HG03457 (cell line): ENCODE measurements around the gene PGC.

Source experiments
- ATAC-seq: cut with Tn5 transposase; IDR thresholded peaks from one replicate; pipeline ENCODE4 v1.9.1; 2021; ENCODE audit warnings: moderate number of reproducible peaks; ENCODE audit not compliant: unreplicated experiment

Gene PGC

DNA sequence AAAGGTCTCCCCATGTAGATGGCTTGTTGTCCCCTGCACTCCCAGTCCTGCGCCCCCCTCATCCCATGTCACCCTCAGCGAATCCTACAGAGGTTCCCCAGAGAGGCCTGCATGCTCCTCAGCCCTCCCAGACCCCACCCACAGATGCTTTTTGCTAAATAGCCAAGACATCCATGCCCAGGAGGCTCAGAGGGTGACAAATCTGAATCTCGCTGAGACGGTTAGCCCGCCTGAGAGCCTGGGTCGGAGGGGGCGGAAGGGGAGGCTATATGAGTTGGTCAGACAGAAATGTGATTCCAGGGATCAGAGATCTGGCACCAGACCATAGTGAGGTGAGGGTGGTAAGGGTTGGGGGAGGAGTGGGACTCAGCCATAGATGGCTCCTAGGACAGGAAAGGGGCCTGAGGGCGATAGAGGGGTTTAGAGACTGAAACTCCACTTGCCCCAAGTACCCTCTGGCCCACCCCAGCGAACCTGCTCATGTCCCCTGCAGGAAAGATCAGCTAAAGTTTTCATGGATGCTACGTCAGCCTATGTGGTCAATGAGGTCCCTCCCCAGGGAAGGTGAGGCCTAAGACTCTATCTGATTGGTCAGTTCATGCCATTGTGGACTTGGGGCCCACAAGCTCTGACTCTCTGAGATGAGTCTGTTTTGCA is 45.0 kb downstream of the PGC start:
- ATAC-seq = no peak

GRCh38 chr6:41700463-41701347 is 46.5 kb downstream of the PGC start:
- ATAC-seq = no peak

DNA sequence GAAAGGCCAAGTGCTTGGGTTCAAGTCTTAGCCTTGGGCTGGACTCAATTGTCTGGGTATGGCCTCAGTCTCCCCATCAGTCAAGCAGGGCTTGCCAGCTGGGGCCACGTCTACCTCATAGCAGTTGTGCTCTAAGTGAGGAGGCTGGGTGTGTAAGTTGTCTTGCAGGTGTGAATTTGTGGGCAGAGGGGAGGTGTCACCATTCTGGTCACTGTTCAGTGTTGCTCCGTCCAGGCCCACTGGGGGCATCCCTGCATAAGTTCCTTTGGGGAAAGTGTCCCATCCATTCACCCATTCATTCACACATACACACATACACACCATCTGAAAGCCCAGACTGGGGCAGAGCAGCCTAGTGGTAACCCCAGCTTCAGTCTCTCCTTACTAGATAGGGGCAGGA is 48.1 kb downstream of the PGC start:
- no peak for ATAC-seq

DNA sequence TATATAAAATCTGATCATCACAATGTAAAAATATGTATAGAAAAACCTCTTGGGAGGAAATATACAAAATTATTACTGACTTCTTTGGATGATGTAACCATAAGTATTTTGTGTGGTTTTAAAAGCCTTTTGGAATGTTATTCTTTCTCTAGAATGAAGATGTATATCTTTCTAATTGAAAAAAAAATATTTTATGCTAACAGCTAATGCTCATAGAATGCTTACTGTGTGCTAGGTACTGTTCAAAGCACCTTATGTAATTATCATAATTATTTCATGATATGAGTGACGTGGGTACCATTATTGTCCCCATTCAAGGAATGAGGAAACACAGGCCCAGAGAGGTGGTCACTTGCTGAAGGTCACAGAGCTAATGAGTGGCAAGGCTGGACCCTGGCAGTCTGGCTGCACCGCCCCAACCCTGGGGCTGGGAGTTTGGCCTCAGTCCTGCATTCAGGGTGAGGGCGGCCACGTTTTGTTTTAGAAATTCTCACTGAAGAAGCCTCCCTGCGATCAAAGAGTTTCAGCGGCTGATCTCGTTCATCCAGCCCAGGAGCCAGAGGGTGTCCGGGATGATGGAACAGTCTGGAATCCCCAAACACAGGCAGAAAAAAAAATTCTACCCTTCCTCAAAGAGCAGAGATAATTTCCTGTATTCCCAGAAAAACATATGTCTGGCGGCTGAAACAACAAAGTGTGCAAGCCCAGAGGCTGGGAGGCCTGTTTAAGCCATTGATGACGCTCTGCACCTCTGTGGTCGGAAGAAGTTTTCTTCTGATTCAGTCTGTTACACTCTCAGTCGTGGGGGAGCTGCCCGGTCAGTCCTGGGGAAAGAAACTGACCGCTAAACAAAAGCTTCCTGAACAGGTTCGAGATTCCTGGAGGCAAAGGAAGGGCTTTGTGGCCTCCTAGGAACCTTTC is 49.1 kb downstream of the PGC start:
- no peak for ATAC-seq

DNA sequence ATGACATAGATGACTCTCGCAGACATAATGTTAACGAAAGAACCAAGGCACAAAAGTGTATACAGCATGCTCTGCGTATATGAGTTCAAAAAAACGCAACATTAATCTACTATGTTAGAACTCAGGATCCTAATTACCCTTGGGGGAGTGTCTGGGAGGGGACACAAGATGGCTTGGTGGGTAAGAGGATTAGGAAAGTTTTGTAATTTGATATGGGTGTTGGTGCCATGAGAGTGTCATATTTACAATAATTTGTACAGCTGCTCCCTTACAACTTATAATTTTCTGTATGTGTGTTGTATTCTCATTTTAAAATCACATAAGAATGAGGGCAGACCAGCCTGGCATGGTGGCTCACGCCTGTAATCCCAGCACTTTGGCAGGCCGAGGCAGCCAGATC is 50.4 kb downstream of the PGC start:
- no peak for ATAC-seq

- no peak for ATAC-seq
These were observed 51.4 kb downstream of the PGC start for GRCh38 chr6:41695825-41696224.

GRCh38 chr6:41694815-41695526 is 52.2 kb downstream of the PGC start:
- ATAC-seq = no peak

DNA sequence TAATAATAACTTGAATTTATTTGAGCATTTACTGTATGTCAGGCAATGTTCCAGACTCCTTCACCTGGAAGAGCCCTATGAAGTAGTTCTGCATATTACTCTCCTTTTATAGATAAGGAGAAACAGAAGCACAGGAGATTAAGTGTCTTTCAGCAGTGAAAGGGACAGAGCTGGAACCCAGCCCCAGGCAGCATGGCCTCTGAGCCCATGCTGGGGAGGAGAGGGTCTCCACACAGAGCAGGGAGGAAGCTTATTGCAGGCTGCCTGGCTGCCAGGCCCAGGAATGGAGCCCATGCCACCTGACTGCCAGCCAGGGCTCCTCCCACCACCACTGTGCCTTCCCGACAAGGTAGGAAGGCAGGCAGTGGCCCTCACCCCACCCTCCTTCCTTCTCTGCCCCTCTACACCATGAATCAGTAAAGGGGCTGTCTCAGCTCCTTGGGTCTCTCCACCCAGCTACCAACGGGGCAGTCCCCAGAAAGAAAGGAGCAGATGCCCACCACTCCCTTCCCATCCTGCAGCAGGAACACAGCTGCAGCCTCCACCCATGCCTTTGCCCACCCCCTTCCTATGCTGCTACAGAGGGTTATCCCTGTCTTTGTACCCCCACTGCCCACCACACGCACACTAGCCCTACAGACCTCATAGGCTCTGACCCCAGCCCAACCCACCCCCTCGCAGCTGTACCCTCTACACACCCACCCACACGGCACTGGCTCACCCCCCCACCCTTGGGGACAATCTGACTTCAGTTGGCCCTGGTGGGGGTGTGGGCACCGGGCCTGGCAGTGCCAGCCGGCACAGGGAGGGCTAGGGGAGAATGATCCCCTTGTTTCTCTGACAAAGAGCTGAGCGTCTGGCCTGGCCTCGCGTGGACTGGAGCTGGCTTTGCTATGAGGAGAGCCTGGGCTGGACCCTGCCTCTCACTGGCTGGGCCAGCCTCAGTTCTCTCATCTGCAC is 53.6 kb downstream of the PGC start:
- no peak for ATAC-seq

GRCh38 chr6:41692730-41693129 is 54.5 kb downstream of the PGC start:
- no peak for ATAC-seq

DNA sequence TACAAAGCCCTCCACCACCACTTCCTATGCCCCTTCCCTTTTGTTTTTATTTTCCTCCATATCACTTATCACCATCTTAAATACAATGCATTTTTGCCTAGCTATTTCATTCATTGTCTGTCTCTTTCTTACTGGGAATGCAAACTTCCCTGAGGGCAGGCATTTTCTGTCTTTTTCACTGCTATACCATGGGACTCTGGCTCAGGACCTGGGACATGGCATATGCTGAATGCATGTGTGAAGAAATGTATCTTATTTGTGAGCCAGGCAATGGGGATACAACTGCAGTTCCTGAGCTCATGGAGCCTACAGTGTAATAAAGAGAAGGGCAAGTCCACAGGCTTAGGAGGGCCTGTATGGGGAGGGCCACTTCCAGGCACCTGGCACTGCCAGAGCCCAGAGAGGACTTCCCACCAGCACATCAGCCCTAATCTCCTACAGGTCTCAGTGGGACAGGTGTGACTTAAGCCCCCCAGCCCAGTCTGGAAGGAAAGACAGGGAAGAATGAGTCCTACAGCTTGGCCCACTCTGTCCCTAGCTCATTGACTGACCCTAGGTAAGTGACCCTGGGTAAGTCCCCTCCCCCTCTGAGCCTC is 55.0 kb downstream of the PGC start:
- no peak for ATAC-seq

DNA sequence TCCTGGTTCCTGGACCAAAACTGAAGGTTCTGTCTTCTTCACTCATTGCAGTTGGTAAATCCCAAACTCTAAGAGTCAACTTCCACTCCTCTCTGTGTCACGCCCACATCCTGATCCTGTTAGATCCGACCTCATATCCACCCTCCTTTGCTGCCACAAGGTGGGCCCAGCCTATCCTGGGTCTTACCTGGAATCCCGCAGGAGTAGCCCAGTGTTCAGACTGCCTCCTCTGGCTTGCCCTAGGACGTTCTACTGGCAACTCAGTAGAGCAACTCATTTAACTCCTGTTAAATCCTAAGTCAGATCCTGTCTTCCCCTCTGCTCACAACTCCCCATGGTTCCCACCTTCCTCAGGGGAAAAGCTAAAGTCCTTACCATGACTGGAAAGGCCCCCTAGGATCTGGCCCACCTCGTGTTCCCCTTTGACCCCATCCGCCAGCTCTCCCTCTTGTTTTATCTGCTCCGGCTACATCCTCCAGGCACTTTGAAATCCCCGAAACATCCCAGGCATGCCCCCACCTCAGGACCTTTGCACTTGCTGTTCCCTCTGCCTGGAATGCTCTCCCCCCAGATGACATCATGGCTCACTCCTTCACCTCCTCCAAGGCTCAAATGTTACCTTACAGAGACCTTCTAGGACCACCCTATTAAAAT is 55.6 kb downstream of the PGC start:
- ATAC-seq = no peak

GRCh38 chr6:41690541-41691330 is 56.5 kb downstream of the PGC start:
- no peak for ATAC-seq

DNA sequence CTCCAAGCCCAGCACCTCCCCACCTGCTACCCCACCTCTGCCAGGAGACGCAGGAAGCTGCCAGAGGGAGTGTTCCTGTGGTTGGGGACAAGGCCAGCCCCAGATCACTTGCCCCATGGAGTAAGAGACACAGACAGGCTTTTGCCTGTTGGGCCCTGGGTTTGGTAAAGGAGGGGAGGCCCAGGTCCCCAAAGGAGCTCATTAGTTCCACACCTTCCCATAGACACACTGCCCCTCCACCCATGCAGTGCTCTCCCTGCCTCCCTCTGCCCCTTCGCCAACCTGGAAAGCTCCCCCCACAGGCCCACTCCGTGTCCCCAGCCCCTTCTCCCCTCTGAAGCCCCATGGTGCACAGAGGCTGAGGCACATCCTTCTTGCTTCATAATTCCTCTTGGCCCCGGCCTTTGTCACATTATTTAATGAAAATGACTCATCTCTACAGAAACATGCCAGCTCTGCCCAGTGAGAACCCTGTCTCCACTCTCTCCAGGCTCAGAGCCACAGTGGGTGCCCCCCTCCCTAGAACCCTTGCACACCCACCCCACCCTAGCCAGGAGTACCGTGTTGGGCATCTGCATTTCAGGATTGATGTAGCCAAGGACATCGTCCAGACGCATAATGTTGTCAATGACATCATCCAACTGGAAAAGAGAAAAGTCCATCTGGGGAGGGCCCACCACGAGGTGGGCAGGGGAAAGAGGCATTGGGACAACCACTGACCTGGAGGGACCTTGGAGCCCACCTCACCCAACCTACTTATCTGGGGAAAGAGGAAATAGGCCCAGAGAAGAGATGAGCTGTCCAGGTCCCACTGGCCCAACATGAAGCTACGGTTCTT is 57.8 kb downstream of the PGC start:
- no peak for ATAC-seq

- no peak for ATAC-seq
These were observed 58.8 kb downstream of the PGC start for GRCh38 chr6:41688256-41688965.

GRCh38 chr6:41687501-41688175 is 59.6 kb downstream of the PGC start:
- ATAC-seq = no peak
